PFSK-1 (cell line): ENCODE measurements around the gene ARHGEF10L.

Experiments used
- FOXP2 ChIP-seq: optimal IDR thresholded peaks from 2 replicates; pipeline ENCODE3; 2011; ENCODE audit warnings: borderline replicate concordance, control low read depth, inconsistent platforms; ENCODE audit not compliant: insufficient read depth; ENCODE audit errors: extremely low read length, extremely low read depth
- POLR2AphosphoS5 ChIP-seq: IDR thresholded peaks from 2 replicates; pipeline ENCODE4 v1.6.1; 2012; ENCODE audit warnings: low read depth, mild to moderate bottlenecking, control low read depth, low read length, moderate library complexity
- REST ChIP-seq, 2 experiments: IDR thresholded peaks; 2 replicates each; pipeline versions ENCODE4 v1.6.1 to v1.8.0; 2011 to 2012; ENCODE audit warnings: low read depth in 2 of 2, low read length in 2 of 2, control low read depth in 1 of 2, inconsistent platforms in 1 of 2, mild to moderate bottlenecking in 1 of 2, moderate library complexity in 1 of 2; ENCODE audit not compliant: insufficient read depth in 1 of 2
- SIN3A ChIP-seq: IDR thresholded peaks from 2 replicates; pipeline ENCODE4 v1.6.1; 2012; ENCODE audit warnings: mild to moderate bottlenecking, low read length, moderate library complexity, borderline replicate concordance; ENCODE audit not compliant: insufficient read depth
- TAF1 ChIP-seq: IDR thresholded peaks from 2 replicates; pipeline ENCODE4 v1.6.1; 2012; ENCODE audit warnings: low read length, control low read depth, borderline replicate concordance; ENCODE audit not compliant: insufficient read depth

The ARHGEF10L gene

GRCh38 chr1:17572264-17572985 lies 32.9 kb downstream of the ARHGEF10L start:
- TF ChIP-seq REST (IDR thresholded peaks at IDR 0.05; ENCODE audit: insufficient read depth in 1 of 2, low read depth in 2 of 2, low read length in 2 of 2) (no peak), SIN3A (no peak), TAF1 (no peak), FOXP2 (no peak), POLR2AphosphoS5 (no peak)

- no peak for TF ChIP-seq REST (IDR thresholded peaks at IDR 0.05; ENCODE audit: insufficient read depth in 1 of 2, low read depth in 2 of 2, low read length in 2 of 2)
- TF ChIP-seq SIN3A: no peak
- no peak for TF ChIP-seq TAF1
- TF ChIP-seq POLR2AphosphoS5: no peak
- TF ChIP-seq FOXP2: no peak
Measured at GRCh38 chr1:17573518-17574041, 34.1 kb downstream of the ARHGEF10L start.

- TF ChIP-seq REST (IDR thresholded peaks at IDR 0.05; ENCODE audit: insufficient read depth in 1 of 2, low read depth in 2 of 2, low read length in 2 of 2): no peak
- no peak for TF ChIP-seq POLR2AphosphoS5
- no peak for TF ChIP-seq FOXP2
- TF ChIP-seq SIN3A: no peak
- no peak for TF ChIP-seq TAF1
Measured at GRCh38 chr1:17574516-17574915, 35.0 kb downstream of the ARHGEF10L start.

- TF ChIP-seq POLR2AphosphoS5 (no peak), TAF1 (no peak), REST (IDR thresholded peaks at IDR 0.05; ENCODE audit: insufficient read depth in 1 of 2, low read depth in 2 of 2, low read length in 2 of 2) (no peak)
Measured at GRCh38 chr1:17575797-17576518, 36.5 kb downstream of the ARHGEF10L start.

- TF ChIP-seq SIN3A (no peak), TAF1 (no peak), POLR2AphosphoS5 (no peak), REST (IDR thresholded peaks at IDR 0.05; ENCODE audit: insufficient read depth in 1 of 2, low read depth in 2 of 2, low read length in 2 of 2) (no peak), FOXP2 (no peak)
Measured at GRCh38 chr1:17576519-17576853, 37.0 kb downstream of the ARHGEF10L start.
